ENCODE results near the gene SPATC1L.
A peak's percentile ranks its signal among the peaks of the same experiment; 100 is the strongest.

The SPATC1L gene

GRCh38 chr21:46188226-46189212, 4.3 kb upstream of the SPATC1L start:
- no peak for TF ChIP-seq CTCF (IDR thresholded peaks at IDR 0.05; ENCODE audit: low read depth, low read length)
- H3K4me3 ChIP-seq (ENCODE audit: low read depth, low read length) = no peak overlapping the region

GRCh38 chr21:46187814-46188213, 3.6 kb upstream of the SPATC1L start:
- no peak overlapping the region for H3K4me3 ChIP-seq (ENCODE audit: low read depth, low read length)
- TF ChIP-seq CTCF (IDR thresholded peaks at IDR 0.05; ENCODE audit: low read depth, low read length) = no peak

- no peak for TF ChIP-seq CTCF (IDR thresholded peaks at IDR 0.05; ENCODE audit: low read depth, low read length)
- no peak overlapping the region for H3K4me3 ChIP-seq (ENCODE audit: low read depth, low read length)
Measured at GRCh38 chr21:46187261-46187660, 3.0 kb upstream of the SPATC1L start.

GRCh38 chr21:46185716-46186115, 1.5 kb upstream of the SPATC1L start:
- TF ChIP-seq CTCF (IDR thresholded peaks at IDR 0.05; ENCODE audit: low read depth, low read length) = no peak
- H3K4me3 ChIP-seq (ENCODE audit: low read depth, low read length) = no peak overlapping the region

GRCh38 chr21:46184625-46185555, 631 bp upstream of the SPATC1L start:
- no peak for TF ChIP-seq CTCF (IDR thresholded peaks at IDR 0.05; ENCODE audit: low read depth, low read length)
- peak overlapping the region; percentile 92 for H3K4me3 ChIP-seq (ENCODE audit: low read depth, low read length)

- H3K4me3 ChIP-seq (ENCODE audit: low read depth, low read length) = peak overlapping the region; percentile 92
Measured at GRCh38 chr21:46183337-46183909, 836 bp downstream of the SPATC1L start.

- H3K4me3 ChIP-seq (ENCODE audit: low read depth, low read length) = no peak overlapping the region
- TF ChIP-seq CTCF (IDR thresholded peaks at IDR 0.05; ENCODE audit: low read depth, low read length) = no peak
Measured at GRCh38 chr21:46182548-46183336, 1.5 kb downstream of the SPATC1L start.
